Activated CD8-positive, alpha-beta memory T cell treated with anti-CD3 and anti-CD28 coated beads, Interleukin-2, amount 50 U/mL, for 1 hour (primary cell): ENCODE results near the gene LTB.
A peak's percentile ranks its signal among the peaks of the same experiment; 100 is the strongest.
"Not testable (repeated sequence)": the region's sequence is repeated elsewhere in the genome, so short reads cannot be mapped to it uniquely, and the experiment has no call there.

Source experiments
- DNase-seq: peaks from one replicate; pipeline ENCODE4 v3.0.0-alpha.2; 2020; ENCODE audit errors: extremely low read depth

LTB gene

DNA sequence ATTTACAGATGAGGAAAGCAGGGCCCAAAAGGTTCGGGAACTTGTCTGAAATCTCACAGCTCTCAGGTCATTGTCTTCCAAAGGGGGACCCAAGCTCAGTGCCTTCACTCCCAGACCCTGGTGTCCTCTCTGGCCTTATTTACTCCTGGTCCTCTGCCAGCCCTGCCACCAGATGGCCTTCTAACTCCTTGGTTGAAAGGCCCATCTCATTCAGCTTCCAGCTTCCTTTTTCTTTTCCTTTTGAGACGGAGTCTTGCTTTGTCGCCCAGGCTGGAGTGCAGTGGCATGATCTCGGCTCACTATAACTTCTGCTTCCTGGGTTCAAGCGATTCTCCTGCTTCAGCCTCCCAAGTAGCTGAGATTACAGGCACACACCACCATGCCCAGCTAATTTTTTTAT is 30.9 kb downstream of the LTB start:
- DNase-seq = not testable (repeated sequence)

- no peak for DNase-seq
Observed at GRCh38 chr6:31548544-31548873, 33.7 kb downstream of the LTB start.

DNA sequence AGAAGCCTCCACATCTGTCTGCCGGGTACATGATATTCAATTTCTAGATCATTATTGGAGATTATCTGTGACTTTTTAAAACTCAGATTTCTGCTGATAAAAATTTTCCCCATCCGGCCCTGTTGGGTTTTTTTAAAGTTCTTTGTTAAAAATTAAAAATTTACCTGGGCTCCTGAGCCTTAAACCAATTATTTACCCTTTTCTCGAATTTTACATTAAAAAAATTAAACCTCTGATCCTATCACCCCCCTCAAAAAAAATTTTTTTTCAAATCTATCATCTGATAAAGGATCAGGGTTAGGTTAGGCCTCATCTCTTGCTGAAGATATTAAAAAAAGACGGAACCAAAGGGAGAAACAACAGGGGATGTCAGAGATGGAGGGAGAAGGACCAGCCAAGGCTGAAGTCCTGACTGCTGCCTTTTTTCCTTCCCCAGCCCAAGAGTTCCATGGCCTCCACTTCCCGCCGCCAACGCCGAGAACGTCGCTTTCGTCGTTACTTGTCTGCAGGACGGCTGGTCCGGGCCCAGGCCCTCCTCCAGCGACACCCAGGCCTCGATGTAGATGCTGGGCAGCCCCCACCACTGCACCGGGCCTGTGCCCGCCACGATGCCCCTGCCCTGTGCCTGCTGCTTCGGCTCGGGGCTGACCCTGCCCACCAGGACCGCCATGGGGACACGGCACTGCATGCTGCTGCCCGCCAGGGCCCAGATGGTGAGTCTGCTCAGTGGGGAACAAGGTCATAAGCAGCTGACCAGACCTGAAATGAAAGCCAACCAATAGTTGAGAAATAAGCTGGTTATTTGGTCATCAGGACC is 34.3 kb downstream of the LTB start:
- no peak for DNase-seq

DNA sequence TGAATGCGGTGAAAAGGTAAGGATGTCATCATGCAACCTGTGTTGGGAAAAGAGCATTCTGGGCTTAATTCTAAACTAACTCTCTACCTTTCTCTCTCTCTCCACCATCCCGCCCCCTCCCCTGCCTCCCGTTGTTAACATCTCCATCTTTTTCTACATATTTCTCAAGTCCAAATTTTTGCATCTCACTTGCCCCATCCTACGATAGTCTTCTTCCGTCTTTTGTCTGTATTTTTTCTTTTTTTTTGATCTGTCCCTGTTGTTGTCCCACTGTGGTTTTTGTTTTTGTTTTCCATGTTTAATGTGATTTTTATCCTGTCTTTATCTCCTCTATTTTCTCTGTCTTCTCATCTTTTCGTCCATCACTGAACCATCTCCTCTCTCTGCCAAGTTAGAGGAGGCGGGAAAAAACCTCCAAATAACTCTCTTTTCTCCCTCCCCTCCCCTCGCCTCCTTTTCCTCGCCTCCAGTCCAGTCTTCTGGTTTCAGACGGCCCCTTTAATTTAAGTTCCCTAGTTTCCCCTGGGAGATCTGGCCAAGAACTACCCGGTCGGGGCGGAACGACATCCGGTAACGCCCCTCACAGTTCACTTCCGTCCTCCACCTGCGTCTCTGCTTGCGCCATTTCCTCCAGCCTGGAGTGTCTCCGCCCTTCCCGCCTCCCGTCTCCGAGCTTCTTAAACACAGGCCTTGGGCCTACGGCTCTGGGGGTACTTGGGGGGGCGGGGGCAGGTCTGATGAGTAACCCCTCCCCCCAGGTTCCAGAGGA is 35.1 kb downstream of the LTB start, which contains the start of gene NFKBIL1:
NFKBIL1 (plus strand) TSS at position 651 of the 769 bp plus-strand sequence; CDS start at position 738, 87 bp downstream.
- DNase-seq = peak; percentile 83

DNA sequence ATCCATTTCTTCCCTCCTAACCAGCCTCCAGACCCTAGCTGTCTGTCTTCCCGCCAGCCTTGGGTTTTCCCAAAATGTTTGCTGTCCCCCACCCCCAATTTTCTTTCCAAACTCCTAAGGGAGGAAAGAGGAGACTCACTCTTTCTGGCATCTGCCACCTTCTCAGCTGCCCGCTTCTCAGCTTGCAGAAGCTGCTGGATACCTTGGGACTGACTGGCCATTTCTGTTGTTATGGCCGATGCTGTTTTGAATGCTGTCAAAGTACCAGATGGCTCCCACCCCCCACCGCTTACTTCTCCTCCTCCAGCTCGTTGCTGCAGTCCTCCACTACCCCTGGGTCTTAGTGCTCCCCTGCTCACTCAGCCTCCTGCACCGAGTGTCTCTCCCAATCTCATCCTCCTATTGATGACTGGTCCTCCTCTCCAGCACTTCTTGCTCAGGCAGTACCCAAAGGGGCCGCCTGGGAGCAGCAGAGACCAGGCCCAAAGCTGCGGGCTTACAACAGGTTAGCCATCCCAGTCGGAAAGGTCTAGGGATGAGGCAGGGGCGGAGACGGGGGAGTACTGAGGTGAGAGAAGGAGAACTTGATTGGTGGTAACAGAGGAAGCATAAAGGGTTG is 35.8 kb downstream of the LTB start, which contains the start of gene ATP6V1G2:
ATP6V1G2 (minus strand) TSS at position 270 of the 619 bp plus-strand sequence; CDS start at position 221, 49 bp downstream.
- DNase-seq = peak; percentile 47

GRCh38 chr6:31545291-31545690 is 36.9 kb downstream of the LTB start:
- no peak for DNase-seq

GRCh38 chr6:31544676-31545075 is 37.5 kb downstream of the LTB start:
- no peak for DNase-seq

DNA sequence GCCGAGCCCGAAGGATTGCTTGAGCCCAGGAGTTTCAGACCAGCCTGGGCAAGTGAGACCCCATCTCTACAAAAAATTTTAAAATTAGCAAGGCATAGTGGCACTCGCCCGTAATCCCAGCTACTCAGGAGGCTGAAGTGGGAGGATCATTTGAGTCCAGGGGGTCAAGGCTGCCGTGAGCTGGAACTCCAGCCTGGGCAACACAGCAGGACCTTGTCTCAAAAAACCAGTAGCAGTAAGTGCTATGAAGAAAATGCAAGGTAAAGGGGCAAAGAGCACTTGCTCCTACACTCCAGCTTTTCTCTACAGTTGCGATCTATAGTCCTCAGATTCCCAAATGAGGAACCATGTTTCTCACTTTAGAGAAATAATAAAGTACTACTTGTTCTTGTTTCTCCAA is 38.6 kb downstream of the LTB start:
- no peak for DNase-seq

GRCh38 chr6:31541658-31542521 is 40.3 kb downstream of the LTB start, which contains the start of gene DDX39B:
DDX39B (minus strand) TSS chr6:31542003; CDS start chr6:31540532, 1,471 bp downstream.
- peak; percentile 89 for DNase-seq

GRCh38 chr6:31541059-31541657 is 41.1 kb downstream of the LTB start:
- peak; percentile 48 for DNase-seq

DNA sequence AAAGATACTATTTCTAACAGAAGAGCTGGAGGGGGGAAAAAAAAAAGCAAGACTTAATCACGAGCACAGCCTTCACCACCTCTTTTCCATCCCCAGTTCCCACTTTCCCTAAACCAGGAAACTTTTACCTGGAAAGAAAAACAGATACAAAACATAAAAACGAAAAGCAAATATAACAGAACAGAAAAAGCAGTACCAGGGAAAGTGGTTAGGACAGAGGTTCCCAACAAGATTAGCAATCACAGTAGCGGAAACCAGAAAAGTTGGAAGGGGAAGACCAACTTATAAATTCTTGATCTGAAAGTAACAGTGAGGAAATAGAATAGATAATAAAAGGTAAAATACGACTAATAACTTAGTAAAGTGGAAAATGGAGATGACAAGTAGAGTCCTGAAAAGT is 41.6 kb downstream of the LTB start:
- no peak for DNase-seq

GRCh38 chr6:31538805-31539400 is 43.3 kb downstream of the LTB start:
- no peak for DNase-seq

- DNase-seq = no peak
Observed at GRCh38 chr6:31535538-31536324, 46.5 kb downstream of the LTB start.

DNA sequence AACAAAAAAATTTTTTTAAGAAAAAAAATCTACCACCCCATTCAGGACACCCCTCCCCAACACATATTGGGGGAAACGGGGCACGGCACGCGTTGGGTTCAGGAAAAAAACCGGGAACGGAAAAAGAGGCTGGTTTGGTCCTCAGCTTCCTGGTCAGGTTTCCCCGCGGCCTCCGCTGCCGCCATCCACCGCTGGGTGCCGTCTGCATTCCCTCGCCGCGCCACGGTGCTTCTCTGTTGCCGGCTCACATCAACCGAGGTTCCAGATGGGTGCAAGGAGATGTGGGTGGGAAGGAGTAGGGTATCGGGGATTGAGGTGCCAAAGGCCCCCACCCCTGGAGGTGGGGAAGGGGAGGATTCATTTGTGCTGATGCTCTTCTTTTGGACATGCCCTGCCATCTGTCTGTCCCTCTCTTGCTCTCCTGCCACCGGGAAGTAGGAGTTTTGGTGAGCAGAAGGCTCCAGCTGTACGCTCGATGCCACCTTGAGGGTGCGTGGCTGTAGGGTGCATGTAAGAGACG is 47.6 kb downstream of the LTB start:
- DNase-seq = no peak

- no peak for DNase-seq
Observed at GRCh38 chr6:31534011-31534410, 48.2 kb downstream of the LTB start.

DNA sequence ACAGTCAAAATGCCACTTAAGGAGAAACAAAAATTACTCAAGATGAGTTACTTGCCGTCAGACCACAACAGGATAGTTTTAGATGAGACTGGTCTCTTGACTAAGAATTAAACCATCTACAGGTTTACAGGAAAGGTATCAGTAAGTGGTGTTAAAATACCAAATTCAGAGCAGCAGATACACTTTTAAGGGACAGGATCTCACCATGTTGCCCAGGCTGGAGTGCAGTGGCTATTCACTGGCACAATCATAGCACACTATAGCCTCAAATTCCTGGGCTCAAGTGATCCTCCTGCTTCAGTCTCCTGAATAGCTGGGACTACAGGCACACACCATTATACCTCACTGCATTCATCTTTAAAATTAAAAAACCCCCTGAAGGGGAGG is 48.8 kb downstream of the LTB start:
- DNase-seq = no peak

DNA sequence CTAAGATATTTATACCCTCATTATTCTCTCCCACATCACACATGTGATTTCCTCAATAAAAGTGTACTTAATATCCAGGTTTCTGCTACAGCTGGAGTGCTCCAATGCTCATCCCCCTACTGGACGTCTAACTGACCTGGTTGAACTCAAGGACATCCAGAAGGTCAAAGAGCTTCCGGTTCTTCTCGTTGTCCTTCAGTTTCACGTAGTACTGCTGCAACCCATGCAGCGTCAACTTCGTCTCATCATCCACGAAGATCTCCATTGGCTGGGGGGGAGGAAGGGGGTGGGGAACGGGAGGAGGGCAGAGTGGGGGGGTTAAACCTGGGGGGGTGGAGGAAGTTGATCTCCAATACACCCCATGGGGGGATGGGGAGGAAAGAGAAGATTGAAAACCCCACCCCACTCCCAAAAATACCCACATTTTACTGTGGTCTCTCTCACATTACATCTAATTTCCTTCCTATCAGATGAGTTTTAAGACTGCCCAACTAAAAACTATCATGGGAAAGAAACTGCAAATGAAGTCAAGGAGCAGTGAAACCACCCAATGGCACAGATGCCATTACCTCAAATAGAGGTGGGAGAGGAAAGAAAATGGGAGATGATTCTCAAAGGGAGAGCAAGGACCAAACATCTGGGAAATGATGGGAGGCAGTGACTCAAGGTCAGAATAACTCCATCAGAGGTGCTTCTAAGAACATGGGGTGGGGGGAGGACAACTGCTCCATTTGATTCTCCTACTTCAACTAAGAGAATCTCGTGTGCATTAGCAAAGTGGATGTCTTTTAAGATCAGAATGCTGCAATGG is 49.4 kb downstream of the LTB start:
- DNase-seq = no peak

DNA sequence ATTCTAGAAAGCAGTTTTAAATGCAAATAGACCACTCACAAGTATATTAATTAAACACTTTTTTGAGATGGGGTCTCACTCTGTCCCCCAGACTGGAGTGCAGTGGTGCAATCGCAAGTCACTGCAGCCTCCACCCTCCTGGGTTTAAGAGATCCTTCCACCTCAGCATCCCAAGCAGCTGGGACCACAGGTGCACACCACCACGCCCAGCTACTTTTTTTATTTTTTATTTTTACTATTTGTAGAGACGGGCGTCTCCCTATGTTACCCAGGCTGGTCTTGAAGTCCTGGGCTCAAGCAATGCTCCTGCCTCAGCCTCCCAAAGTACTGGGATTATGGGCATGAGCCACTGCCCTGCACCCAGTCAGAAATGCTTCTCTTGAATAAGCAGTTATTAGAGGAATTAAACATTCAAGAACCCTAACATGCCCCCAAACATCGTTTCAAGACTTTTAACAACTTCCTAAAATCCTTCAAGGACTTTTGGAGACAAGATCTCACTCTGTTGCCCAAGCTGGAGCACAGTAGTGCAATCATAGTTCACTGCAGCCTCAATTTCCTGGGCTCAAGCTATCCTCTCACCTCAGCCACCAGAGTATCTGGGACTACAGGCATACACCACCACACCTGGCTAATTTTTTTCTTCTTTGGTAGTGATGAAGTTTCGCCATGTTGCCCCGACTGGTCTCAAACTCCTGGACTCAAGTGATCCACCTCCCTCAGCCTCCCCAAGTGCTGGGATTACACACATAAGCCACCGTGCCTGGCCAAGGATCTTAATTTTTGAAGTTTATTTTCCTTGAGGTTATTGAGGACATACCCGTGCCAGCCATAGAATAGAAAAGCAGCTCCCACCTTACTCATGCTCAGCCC is 50.2 kb downstream of the LTB start:
- no peak for DNase-seq
